HEK293 (cell line): ENCODE measurements around the gene FBXL13.
"Not testable (repeated sequence)": the region's sequence is repeated elsewhere in the genome, so short reads cannot be mapped to it uniquely, and the experiment has no call there.

Experiments used
- CTCF ChIA-PET: fragments of 350-600 bp; formaldehyde crosslinking; extraction: SDS; loops from one replicate; lab custom pipeline; 2021; ENCODE audit warnings: antibody characterized with exemption; lab: Yijun Ruan, JAX
- POLR2A ChIA-PET: fragments of 300-600 bp; formaldehyde crosslinking; extraction: SDS; loops from one replicate; lab custom pipeline; 2020; ENCODE audit warnings: antibody characterized with exemption, inconsistent platforms; lab: Yijun Ruan, JAX
- H3K27ac ChIP-seq: fragments of 200-500 bp; sonication (Bioruptor generic); 2 replicates; pipeline ENCODE4 v1.5.1; 2014; ENCODE audit warnings: low read depth, low read length, control low read depth, inconsistent platforms; ENCODE audit errors: extremely low read depth
- H3K36me3 ChIP-seq, 2 experiments: fragments of 200-500 bp in 1 of 2; sonication (Bioruptor generic) in 1 of 2; 1 replicate in 1 of 2; 2 replicates in 1 of 2; pipeline ENCODE4 v1.5.1; 2014 to 2017; ENCODE audit warnings: inconsistent platforms in 2 of 2, low read length in 2 of 2; ENCODE audit not compliant: control insufficient read depth in 2 of 2, insufficient read depth in 1 of 2
- H3K4me1 ChIP-seq: fragments of 200-500 bp; sonication (Bioruptor generic); 2 replicates; pipeline ENCODE4 v1.5.1; 2014; ENCODE audit warnings: mild to moderate bottlenecking, low read length, inconsistent platforms; ENCODE audit not compliant: control insufficient read depth, insufficient read depth
- H3K4me3 ChIP-seq: 2 replicates; pipeline ENCODE4 v1.5.1; 2011; ENCODE audit warnings: low read depth, mild to moderate bottlenecking, control low read depth, low read length, moderate library complexity
- H3K9me3 ChIP-seq: fragments of 200-500 bp; sonication (Bioruptor generic); 2 replicates; pipeline ENCODE4 v1.5.1; 2014; ENCODE audit warnings: low read depth, low read length, inconsistent platforms; ENCODE audit not compliant: control insufficient read depth, insufficient read depth
- BCL11A ChIP-seq: fragments of 450-650 bp; formaldehyde crosslinking; IDR thresholded peaks from 2 replicates; pipeline ENCODE4 v1.5.1; 2016; ENCODE audit warnings: low read depth, missing biosample characterization, missing genetic modification characterization
- ZBTB48 ChIP-seq: fragments of 450-650 bp; formaldehyde crosslinking; IDR thresholded peaks from 2 replicates; pipeline ENCODE4 v1.5.1; 2016; ENCODE audit warnings: missing biosample characterization, missing genetic modification characterization
- ZNF138 ChIP-seq: fragments of 450-650 bp; formaldehyde crosslinking; IDR thresholded peaks from 2 replicates; pipeline ENCODE4 v1.5.1; 2016; ENCODE audit warnings: missing biosample characterization, missing genetic modification characterization, borderline replicate concordance
- ZNF146 ChIP-seq: fragments of 450-650 bp; formaldehyde crosslinking; IDR thresholded peaks from 2 replicates; pipeline ENCODE4 v1.5.1; 2016; ENCODE audit warnings: missing biosample characterization, missing genetic modification characterization
- ZNF18 ChIP-seq: fragments of 450-650 bp; formaldehyde crosslinking; IDR thresholded peaks from 2 replicates; pipeline ENCODE4 v1.5.1; 2016; ENCODE audit warnings: missing biosample characterization, missing genetic modification characterization
- ZNF2 ChIP-seq: fragments of 450-650 bp; formaldehyde crosslinking; IDR thresholded peaks from 2 replicates; pipeline ENCODE4 v1.5.1; 2016; ENCODE audit warnings: missing biosample characterization, missing genetic modification characterization
- ZNF211 ChIP-seq: fragments of 450-650 bp; formaldehyde crosslinking; IDR thresholded peaks from 2 replicates; pipeline ENCODE4 v1.5.1; 2016; ENCODE audit warnings: low read depth, missing biosample characterization, missing genetic modification characterization
- ZNF248 ChIP-seq: fragments of 450-650 bp; formaldehyde crosslinking; IDR thresholded peaks from 2 replicates; pipeline ENCODE4 v1.5.1; 2017; ENCODE audit warnings: missing biosample characterization, missing genetic modification characterization
- ZNF394 ChIP-seq: fragments of 450-650 bp; formaldehyde crosslinking; IDR thresholded peaks from 2 replicates; pipeline ENCODE4 v1.5.1; 2016; ENCODE audit warnings: missing biosample characterization, missing genetic modification characterization, mild to moderate bottlenecking, moderate library complexity, borderline replicate concordance
- ZNF433 ChIP-seq: fragments of 450-650 bp; formaldehyde crosslinking; IDR thresholded peaks from 2 replicates; pipeline ENCODE4 v1.5.1; 2016; ENCODE audit warnings: missing biosample characterization, missing genetic modification characterization, low read depth
- ZNF473 ChIP-seq: fragments of 450-650 bp; formaldehyde crosslinking; IDR thresholded peaks from 2 replicates; pipeline ENCODE4 v1.5.1; 2017; ENCODE audit warnings: missing biosample characterization, missing genetic modification characterization
- ZNF521 ChIP-seq: fragments of 450-650 bp; formaldehyde crosslinking; IDR thresholded peaks from 2 replicates; pipeline ENCODE4 v1.5.1; 2017; ENCODE audit warnings: missing biosample characterization, mild to moderate bottlenecking, missing genetic modification characterization
- ZNF610 ChIP-seq: fragments of 450-650 bp; formaldehyde crosslinking; IDR thresholded peaks from 2 replicates; pipeline ENCODE4 v1.5.1; 2016; ENCODE audit warnings: missing biosample characterization, missing genetic modification characterization, borderline replicate concordance
- ZNF707 ChIP-seq: fragments of 450-650 bp; formaldehyde crosslinking; IDR thresholded peaks from 2 replicates; pipeline ENCODE4 v1.5.1; 2016; ENCODE audit warnings: missing biosample characterization, missing genetic modification characterization
- ZNF768 ChIP-seq: fragments of 450-650 bp; formaldehyde crosslinking; IDR thresholded peaks from 2 replicates; pipeline ENCODE4 v1.5.1; 2018; ENCODE audit warnings: missing biosample characterization, mild to moderate bottlenecking, missing genetic modification characterization
- ZSCAN30 ChIP-seq: fragments of 450-650 bp; IDR thresholded peaks from 2 replicates; pipeline ENCODE4 v1.5.1; 2018; ENCODE audit warnings: missing biosample characterization, mild to moderate bottlenecking, missing genetic modification characterization, moderate library complexity
- TF ChIP-seq, protein P1 (sequence below): fragments of 450-650 bp; formaldehyde crosslinking; IDR thresholded peaks from 2 replicates; pipeline ENCODE4 v1.5.1; 2016; ENCODE audit warnings: missing biosample characterization, missing genetic modification characterization
- TF ChIP-seq, protein P2 (sequence below): fragments of 450-650 bp; formaldehyde crosslinking; IDR thresholded peaks from 2 replicates; pipeline ENCODE4 v1.5.1; 2016; ENCODE audit warnings: missing biosample characterization, missing genetic modification characterization
- TF ChIP-seq, protein P3 (sequence below): fragments of 450-650 bp; formaldehyde crosslinking; IDR thresholded peaks from 2 replicates; pipeline ENCODE4 v1.5.1; 2016; ENCODE audit warnings: missing biosample characterization, missing genetic modification characterization

Gene FBXL13

GRCh38 chr7:102978284-102978683 lies 96.3 kb downstream of the FBXL13 start (continued):
- TF ChIP-seq, protein P1, sequence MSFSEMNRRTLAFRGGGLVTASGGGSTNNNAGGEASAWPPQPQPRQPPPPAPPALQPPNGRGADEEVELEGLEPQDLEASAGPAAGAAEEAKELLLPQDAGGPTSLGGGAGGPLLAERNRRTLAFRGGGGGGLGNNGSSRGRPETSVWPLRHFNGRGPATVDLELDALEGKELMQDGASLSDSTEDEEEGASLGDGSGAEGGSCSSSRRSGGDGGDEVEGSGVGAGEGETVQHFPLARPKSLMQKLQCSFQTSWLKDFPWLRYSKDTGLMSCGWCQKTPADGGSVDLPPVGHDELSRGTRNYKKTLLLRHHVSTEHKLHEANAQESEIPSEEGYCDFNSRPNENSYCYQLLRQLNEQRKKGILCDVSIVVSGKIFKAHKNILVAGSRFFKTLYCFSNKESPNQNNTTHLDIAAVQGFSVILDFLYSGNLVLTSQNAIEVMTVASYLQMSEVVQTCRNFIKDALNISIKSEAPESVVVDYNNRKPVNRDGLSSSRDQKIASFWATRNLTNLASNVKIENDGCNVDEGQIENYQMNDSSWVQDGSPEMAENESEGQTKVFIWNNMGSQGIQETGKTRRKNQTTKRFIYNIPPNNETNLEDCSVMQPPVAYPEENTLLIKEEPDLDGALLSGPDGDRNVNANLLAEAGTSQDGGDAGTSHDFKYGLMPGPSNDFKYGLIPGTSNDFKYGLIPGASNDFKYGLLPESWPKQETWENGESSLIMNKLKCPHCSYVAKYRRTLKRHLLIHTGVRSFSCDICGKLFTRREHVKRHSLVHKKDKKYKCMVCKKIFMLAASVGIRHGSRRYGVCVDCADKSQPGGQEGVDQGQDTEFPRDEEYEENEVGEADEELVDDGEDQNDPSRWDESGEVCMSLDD = no peak
- no peak for TF ChIP-seq ZNF211 (tag by site-specific recombination)

- H3K36me3 ChIP-seq, CTCF ChIA-PET: not testable (repeated sequence)
- peak; percentile 85 for TF ChIP-seq ZNF146 (tag by site-specific recombination)
- TF ChIP-seq, all 188 proteins: peak for 1; not testable (repeated sequence) for 187
- H3K9me3 ChIP-seq, H3K4me1 ChIP-seq, POLR2A ChIA-PET, H3K4me3 ChIP-seq, H3K27ac ChIP-seq: not testable (repeated sequence)
Measured at GRCh38 chr7:102977586-102977985, 97.0 kb downstream of the FBXL13 start.

DNA sequence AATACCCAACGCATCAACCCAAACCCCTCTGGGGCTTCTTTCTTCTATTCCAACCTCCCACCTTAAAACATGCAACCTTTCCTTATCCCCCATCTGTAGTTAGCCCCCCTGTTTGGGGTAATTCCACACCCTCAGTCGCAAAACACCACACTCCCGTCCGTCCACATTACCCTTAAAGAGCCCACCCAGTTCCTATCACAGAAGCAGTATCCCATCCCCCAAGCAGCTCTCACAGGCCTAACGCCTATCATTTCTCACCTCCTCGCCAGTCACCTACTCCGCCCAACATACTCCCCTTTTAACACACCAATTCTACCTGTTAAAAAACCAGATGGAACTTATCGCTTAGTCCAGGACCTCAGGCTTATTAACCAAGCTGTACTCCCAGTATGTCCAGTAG lies 98.1 kb downstream of the FBXL13 start:
- H3K27ac ChIP-seq = no peak overlapping the region
- ChIA-PET POLR2A (no interaction called here), CTCF (interaction anchor here (0.6 to 1.0 kb wide), 2 partner anchors 10 to 86 kb away, joined by 3 read pairs; no protein-coding TSS in a partner anchor)
- H3K4me3 ChIP-seq = no peak overlapping the region
- no peaks in the 10 kb centered on the region for H3K36me3 ChIP-seq
- TF ChIP-seq ZNF394 = no peak
- TF ChIP-seq ZNF521 (tag by site-specific recombination) = no peak
- no peak for TF ChIP-seq ZNF18
- no peak for TF ChIP-seq ZBTB48
- TF ChIP-seq ZNF138 (tag by site-specific recombination) = no peak
- no peak for TF ChIP-seq ZNF610
- no peak for TF ChIP-seq ZNF2 (tag by site-specific recombination)
- no peak for TF ChIP-seq ZNF768 (tag by site-specific recombination)
- H3K9me3 ChIP-seq = no peaks in the 10 kb centered on the region
- no peaks in the 10 kb centered on the region for H3K4me1 ChIP-seq

GRCh38 chr7:102975854-102976253 lies 98.7 kb downstream of the FBXL13 start:
- Histone ChIP-seq H3K36me3 (no peaks in the 10 kb centered on the region), H3K4me1 (no peaks in the 10 kb centered on the region), H3K27ac (no peak overlapping the region), H3K9me3 (no peaks in the 10 kb centered on the region), H3K4me3 (no peak overlapping the region)
- ChIA-PET POLR2A (no interaction called here), CTCF (no interaction called here)
- TF ChIP-seq, protein P2, sequence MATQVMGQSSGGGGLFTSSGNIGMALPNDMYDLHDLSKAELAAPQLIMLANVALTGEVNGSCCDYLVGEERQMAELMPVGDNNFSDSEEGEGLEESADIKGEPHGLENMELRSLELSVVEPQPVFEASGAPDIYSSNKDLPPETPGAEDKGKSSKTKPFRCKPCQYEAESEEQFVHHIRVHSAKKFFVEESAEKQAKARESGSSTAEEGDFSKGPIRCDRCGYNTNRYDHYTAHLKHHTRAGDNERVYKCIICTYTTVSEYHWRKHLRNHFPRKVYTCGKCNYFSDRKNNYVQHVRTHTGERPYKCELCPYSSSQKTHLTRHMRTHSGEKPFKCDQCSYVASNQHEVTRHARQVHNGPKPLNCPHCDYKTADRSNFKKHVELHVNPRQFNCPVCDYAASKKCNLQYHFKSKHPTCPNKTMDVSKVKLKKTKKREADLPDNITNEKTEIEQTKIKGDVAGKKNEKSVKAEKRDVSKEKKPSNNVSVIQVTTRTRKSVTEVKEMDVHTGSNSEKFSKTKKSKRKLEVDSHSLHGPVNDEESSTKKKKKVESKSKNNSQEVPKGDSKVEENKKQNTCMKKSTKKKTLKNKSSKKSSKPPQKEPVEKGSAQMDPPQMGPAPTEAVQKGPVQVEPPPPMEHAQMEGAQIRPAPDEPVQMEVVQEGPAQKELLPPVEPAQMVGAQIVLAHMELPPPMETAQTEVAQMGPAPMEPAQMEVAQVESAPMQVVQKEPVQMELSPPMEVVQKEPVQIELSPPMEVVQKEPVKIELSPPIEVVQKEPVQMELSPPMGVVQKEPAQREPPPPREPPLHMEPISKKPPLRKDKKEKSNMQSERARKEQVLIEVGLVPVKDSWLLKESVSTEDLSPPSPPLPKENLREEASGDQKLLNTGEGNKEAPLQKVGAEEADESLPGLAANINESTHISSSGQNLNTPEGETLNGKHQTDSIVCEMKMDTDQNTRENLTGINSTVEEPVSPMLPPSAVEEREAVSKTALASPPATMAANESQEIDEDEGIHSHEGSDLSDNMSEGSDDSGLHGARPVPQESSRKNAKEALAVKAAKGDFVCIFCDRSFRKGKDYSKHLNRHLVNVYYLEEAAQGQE (tag by site-specific recombination) = no peak
- no peak for TF ChIP-seq ZNF473 (tag by site-specific recombination)
- no peak for TF ChIP-seq ZNF146 (tag by site-specific recombination)
- TF ChIP-seq ZNF248 (tag by site-specific recombination) = no peak
- TF ChIP-seq, protein P3, sequence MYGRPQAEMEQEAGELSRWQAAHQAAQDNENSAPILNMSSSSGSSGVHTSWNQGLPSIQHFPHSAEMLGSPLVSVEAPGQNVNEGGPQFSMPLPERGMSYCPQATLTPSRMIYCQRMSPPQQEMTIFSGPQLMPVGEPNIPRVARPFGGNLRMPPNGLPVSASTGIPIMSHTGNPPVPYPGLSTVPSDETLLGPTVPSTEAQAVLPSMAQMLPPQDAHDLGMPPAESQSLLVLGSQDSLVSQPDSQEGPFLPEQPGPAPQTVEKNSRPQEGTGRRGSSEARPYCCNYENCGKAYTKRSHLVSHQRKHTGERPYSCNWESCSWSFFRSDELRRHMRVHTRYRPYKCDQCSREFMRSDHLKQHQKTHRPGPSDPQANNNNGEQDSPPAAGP (tag by site-specific recombination) = no peak
- TF ChIP-seq, protein P1 = no peak
- TF ChIP-seq ZNF433 = no peak
- no peak for TF ChIP-seq ZSCAN30 (tag by site-specific recombination)
- TF ChIP-seq ZNF707 (tag by site-specific recombination) = no peak
- TF ChIP-seq BCL11A (tag by site-specific recombination) = no peak
